Neural cell (in vitro differentiated cells): ENCODE results near the gene SERPINB6. TPM values are rescaled to one million over a fixed set of nuclear protein-coding genes. Genes with fewer than 3 reads are reported as not detected.

Experiments used
- H2AFZ ChIP-seq: fragments of 200-600, 300-800 bp; sonication (generic), shearing (Covaris generic); 2 replicates; pipeline ENCODE4 v1.6.0; 2014; ENCODE audit warnings: low read depth, mild to moderate bottlenecking, antibody characterized with exemption, low read length, moderate library complexity
- H3F3A ChIP-seq: fragments of 200-600 bp; shearing (Covaris generic); 2 replicates; pipeline ENCODE4 v1.6.1; 2016; ENCODE audit warnings: mild to moderate bottlenecking, moderate library complexity, mixed read lengths, antibody characterized with exemption, low read length; ENCODE audit not compliant: insufficient read depth, poor library complexity, severe bottlenecking
- H3K27ac ChIP-seq: fragments of 200-600, 300-800 bp; sonication (generic), shearing (Covaris generic); 2 replicates; pipeline ENCODE4 v1.5.1; 2014; ENCODE audit warnings: mild to moderate bottlenecking, low read length, moderate library complexity
- H3K27me3 ChIP-seq: fragments of 300-800, 200-600 bp; sonication (generic), shearing (Covaris generic); 2 replicates; pipeline ENCODE4 v1.6.0; 2014; ENCODE audit warnings: mild to moderate bottlenecking, low read depth, low read length, moderate library complexity; ENCODE audit not compliant: insufficient read depth
- H3K36me3 ChIP-seq: fragments of 300-800, 200-600 bp; sonication (generic), shearing (Covaris generic); 2 replicates; pipeline ENCODE4 v1.5.1; 2014; ENCODE audit warnings: mild to moderate bottlenecking, antibody characterized with exemption, low read length, moderate library complexity; ENCODE audit not compliant: insufficient read depth
- H3K4me2 ChIP-seq: fragments of 300-800, 200-600 bp; sonication (generic), shearing (Covaris generic); 2 replicates; pipeline ENCODE4 v1.6.0; 2014; ENCODE audit warnings: mild to moderate bottlenecking, low read length
- H3K4me3 ChIP-seq: fragments of 300-800, 200-600 bp; sonication (generic), shearing (Covaris generic); 2 replicates; pipeline ENCODE4 v1.5.1; 2014; ENCODE audit warnings: mild to moderate bottlenecking, low read length, moderate library complexity
- H3K79me2 ChIP-seq: fragments of 200-600 bp; shearing (Covaris generic); replicated peaks from 2 replicates; pipeline ENCODE4 v1.6.0; 2014; ENCODE audit warnings: mild to moderate bottlenecking, low read length, moderate library complexity; ENCODE audit not compliant: insufficient read depth
- H3K9ac ChIP-seq: fragments of 300-800, 200-600 bp; sonication (generic), shearing (Covaris generic); 2 replicates; pipeline ENCODE4 v1.6.1; 2016; ENCODE audit warnings: mild to moderate bottlenecking, low read length, mixed read lengths
- H3K9me2 ChIP-seq: fragments of 200-600 bp; shearing (Covaris generic); 2 replicates; pipeline ENCODE4 v1.6.1; 2016; ENCODE audit warnings: mild to moderate bottlenecking, low read length, mixed read lengths; ENCODE audit not compliant: insufficient read depth
- H3K9me3 ChIP-seq: fragments of 200-600, 300-800 bp; sonication (generic), shearing (Covaris generic); 2 replicates; pipeline ENCODE4 v1.6.1; 2016; ENCODE audit warnings: mild to moderate bottlenecking, mixed run types, low read length, moderate library complexity, mixed read lengths
- H4K20me1 ChIP-seq: fragments of 200-600 bp; shearing (Covaris generic); 2 replicates; pipeline ENCODE4 v1.6.1; 2016; ENCODE audit warnings: mild to moderate bottlenecking, mixed run types; ENCODE audit not compliant: insufficient read depth
- CTCF ChIP-seq: fragments of 450-650 bp; IDR thresholded peaks from 2 replicates; pipeline ENCODE4 v1.5.1; 2014; ENCODE audit warnings: antibody characterized with exemption, mild to moderate bottlenecking, moderate library complexity; ENCODE audit not compliant: poor library complexity, severe bottlenecking
- EP300 ChIP-seq: fragments of 450-650 bp; conservative IDR thresholded peaks from 2 replicates; pipeline ENCODE4 v1.6.1; 2014; ENCODE audit warnings: antibody characterized with exemption, mild to moderate bottlenecking, moderate library complexity; ENCODE audit not compliant: poor library complexity, severe bottlenecking
- EZH2 ChIP-seq: fragments of 200-600, 300-800 bp; shearing (Covaris generic), sonication (generic); IDR thresholded peaks from 2 replicates; pipeline ENCODE4 v1.6.1; 2014; ENCODE audit warnings: antibody characterized with exemption, low read length, borderline replicate concordance, mild to moderate bottlenecking; ENCODE audit not compliant: insufficient read depth, poor library complexity, severe bottlenecking
- MXI1 ChIP-seq: fragments of 450-650 bp; conservative IDR thresholded peaks from 2 replicates; pipeline ENCODE4 v1.6.1; 2014; ENCODE audit warnings: antibody characterized with exemption, mild to moderate bottlenecking; ENCODE audit not compliant: poor library complexity, severe bottlenecking
- POLR2AphosphoS5 ChIP-seq: IDR thresholded peaks from 2 replicates; pipeline ENCODE4 v1.6.1; 2012
- RAD21 ChIP-seq: fragments of 450-650 bp; conservative IDR thresholded peaks from 2 replicates; pipeline ENCODE4 v1.6.1; 2014; ENCODE audit warnings: antibody characterized with exemption, mild to moderate bottlenecking, moderate library complexity
- REST ChIP-seq: IDR thresholded peaks from 2 replicates; pipeline ENCODE4 v1.6.1; 2012; ENCODE audit warnings: borderline replicate concordance
- SMC3 ChIP-seq: fragments of 450-650 bp; conservative IDR thresholded peaks from 2 replicates; pipeline ENCODE4 v1.6.1; 2014; ENCODE audit warnings: antibody characterized with exemption, mild to moderate bottlenecking, moderate library complexity; ENCODE audit not compliant: poor library complexity
- TAF1 ChIP-seq: IDR thresholded peaks from 2 replicates; pipeline ENCODE4 v1.6.1; 2012; ENCODE audit warnings: low read depth
- polyA plus RNA-seq: library from polyadenylated mRNA; depleted of rRNA; stranded (reverse); fragments of >200 nt; gene quantifications from 2 replicates; pipeline ENCODE4 v1.2.3, GENCODE V29; 2014

Gene SERPINB6
- polyA plus RNA-seq, 1 donor from 2014 or later, result 2.3 TPM

- Histone ChIP-seq H3K4me2 (no peak overlapping the region), H3K36me3 (no peaks in the 10 kb centered on the region), H4K20me1 (no peaks in the 10 kb centered on the region), H3K9ac (no peak overlapping the region), H3K27ac (no peak overlapping the region), H3K79me2 (no peaks in the 10 kb centered on the region), H3K9me3 (no peaks in the 10 kb centered on the region), H3K4me3 (no peak overlapping the region), H2AFZ (no peak overlapping the region), H3K9me2 (no peaks in the 10 kb centered on the region), H3F3A (no peaks in the 10 kb centered on the region), H3K27me3 (no peaks in the 10 kb centered on the region)
- TF ChIP-seq CTCF, result peak; percentile 34
- TF ChIP-seq EZH2, result no peak
Measured at GRCh38 chr6:3001773-3002293, 30.5 kb upstream of the SERPINB6 start.

- Histone ChIP-seq H3K36me3 (no peaks in the 10 kb centered on the region), H2AFZ (no peak overlapping the region), H3K27ac (no peak overlapping the region), H3F3A (no peaks in the 10 kb centered on the region), H3K9ac (no peak overlapping the region), H4K20me1 (no peaks in the 10 kb centered on the region), H3K9me3 (no peaks in the 10 kb centered on the region), H3K27me3 (no peaks in the 10 kb centered on the region), H3K4me3 (no peak overlapping the region), H3K4me2 (no peak overlapping the region), H3K79me2 (no peaks in the 10 kb centered on the region), H3K9me2 (no peaks in the 10 kb centered on the region)
- TF ChIP-seq REST (no peak), RAD21 (no peak), MXI1 (no peak), EZH2 (no peak), POLR2AphosphoS5 (no peak), TAF1 (no peak), SMC3 (no peak), EP300 (no peak), CTCF (no peak)
Measured at GRCh38 chr6:3001146-3001772, 29.9 kb upstream of the SERPINB6 start.
